Thoracic aorta (tissue), 2 donors: ENCODE data around the gene FBXL15. TPM values are rescaled to one million over a fixed set of nuclear protein-coding genes. Genes with fewer than 3 reads are reported as not detected.
A peak's percentile ranks its signal among the peaks of the same experiment; 100 is the strongest.

Experiments used
- ATAC-seq: fragments of 150-250 bp; one replicate; pipeline ENCODE4 v1.8.0; 2017; ENCODE audit warnings: low read depth; ENCODE audit not compliant: insufficient number of reproducible peaks, low FRiP score
- DNase-seq: peaks from one replicate; pipeline ENCODE4 v3.0.0-alpha.2; 2020; ENCODE audit warnings: low spot score
- H3K27ac ChIP-seq, 2 donors: fragments of 200-600 bp; sonication (generic); 1 replicate in 1 of 2; 2 replicates in 1 of 2; pipeline ENCODE4 v1.5.1; 2016; ENCODE audit warnings: mild to moderate bottlenecking in 2 of 2, moderate library complexity in 2 of 2
- H3K27me3 ChIP-seq: fragments of 200-600 bp; sonication (generic); replicated peaks from 2 replicates; pipeline ENCODE4 v1.6.0; 2016; ENCODE audit warnings: mild to moderate bottlenecking; ENCODE audit not compliant: insufficient read depth
- H3K36me3 ChIP-seq: fragments of 200-600 bp; sonication (generic); one replicate; pipeline ENCODE4 v1.5.1; 2016
- H3K4me1 ChIP-seq, 2 donors: fragments of 200-600 bp; sonication (generic); 1 replicate in 1 of 2; 2 replicates in 1 of 2; pipeline versions ENCODE4 v1.5.1 to v1.6.0; 2016; ENCODE audit warnings: low read depth in 2 of 2, mild to moderate bottlenecking in 1 of 2; ENCODE audit not compliant: control insufficient read depth in 1 of 2
- H3K4me3 ChIP-seq: fragments of 200-600 bp; sonication (generic); 2 replicates; pipeline ENCODE4 v1.5.1; 2016; ENCODE audit warnings: mild to moderate bottlenecking
- H3K9me3 ChIP-seq: fragments of 200-600 bp; sonication (generic); 2 replicates; pipeline ENCODE4 v1.5.1; 2016
- total RNA-seq, 2 donors: library from RNA; depleted of rRNA; stranded (reverse); fragments of >200 nt; gene quantifications; one replicate each; pipeline versions ENCODE4 v1.1.0 to v1.2.3, GENCODE V29; 2016
- TF ChIP-seq, protein P1 (sequence below): fragments of 200-600 bp; sonication (generic); IDR thresholded peaks from one replicate; pipeline ENCODE4 v1.5.1; 2019; ENCODE audit warnings: antibody characterized with exemption

FBXL15 gene
- total RNA-seq, 2 donors from 2014 or later, result 19.8 to 24.0 TPM

DNA sequence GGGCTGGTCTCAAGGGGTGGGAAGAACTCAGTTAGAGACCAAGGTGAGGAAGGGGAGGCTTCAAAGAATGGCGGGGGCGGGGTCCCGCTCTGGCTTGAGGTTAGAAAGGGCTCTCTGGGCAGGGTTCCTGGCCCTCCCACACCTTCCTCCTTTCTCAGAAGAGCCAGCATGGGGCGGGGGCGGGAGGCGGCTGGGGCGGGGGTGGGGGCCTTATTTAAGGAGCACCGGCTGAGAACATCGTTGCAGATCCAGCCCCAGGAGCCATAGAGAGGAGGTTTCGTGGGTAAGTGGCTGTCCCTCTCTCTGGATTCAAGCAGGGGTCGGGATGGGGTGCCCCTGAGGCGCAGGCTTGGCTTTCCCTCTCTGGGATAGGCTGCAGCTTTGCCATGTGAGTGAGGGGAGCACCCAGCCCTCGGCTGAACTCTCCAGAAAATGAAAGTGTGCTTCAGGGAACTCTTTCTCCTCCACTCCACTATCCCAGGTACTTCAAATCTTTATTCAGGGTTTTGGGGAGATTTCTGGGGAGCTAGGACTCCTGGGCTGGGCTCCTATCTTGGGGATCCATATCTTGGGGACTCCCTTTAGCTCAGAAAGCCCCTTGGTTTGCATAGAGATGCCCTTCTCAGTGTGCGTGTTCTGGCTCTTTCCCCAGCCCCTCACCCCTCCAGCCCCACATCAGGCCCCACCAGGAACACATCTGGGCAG, 15.0 kb downstream of the FBXL15 start:
- TF ChIP-seq, protein P1, sequence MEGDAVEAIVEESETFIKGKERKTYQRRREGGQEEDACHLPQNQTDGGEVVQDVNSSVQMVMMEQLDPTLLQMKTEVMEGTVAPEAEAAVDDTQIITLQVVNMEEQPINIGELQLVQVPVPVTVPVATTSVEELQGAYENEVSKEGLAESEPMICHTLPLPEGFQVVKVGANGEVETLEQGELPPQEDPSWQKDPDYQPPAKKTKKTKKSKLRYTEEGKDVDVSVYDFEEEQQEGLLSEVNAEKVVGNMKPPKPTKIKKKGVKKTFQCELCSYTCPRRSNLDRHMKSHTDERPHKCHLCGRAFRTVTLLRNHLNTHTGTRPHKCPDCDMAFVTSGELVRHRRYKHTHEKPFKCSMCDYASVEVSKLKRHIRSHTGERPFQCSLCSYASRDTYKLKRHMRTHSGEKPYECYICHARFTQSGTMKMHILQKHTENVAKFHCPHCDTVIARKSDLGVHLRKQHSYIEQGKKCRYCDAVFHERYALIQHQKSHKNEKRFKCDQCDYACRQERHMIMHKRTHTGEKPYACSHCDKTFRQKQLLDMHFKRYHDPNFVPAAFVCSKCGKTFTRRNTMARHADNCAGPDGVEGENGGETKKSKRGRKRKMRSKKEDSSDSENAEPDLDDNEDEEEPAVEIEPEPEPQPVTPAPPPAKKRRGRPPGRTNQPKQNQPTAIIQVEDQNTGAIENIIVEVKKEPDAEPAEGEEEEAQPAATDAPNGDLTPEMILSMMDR, result no peak
- Histone ChIP-seq H3K27me3 (no peaks in the 10 kb centered on the region), H3K4me3 (peak overlapping the region; percentile 62), H3K27ac (peak overlapping the region in 1 of 2 donors; percentile 37), H3K9me3 (no peaks in the 10 kb centered on the region), H3K4me1 (peaks cover 16 to 29% of the 10 kb centered on the region in 2 donors), H3K36me3 (no peaks in the 10 kb centered on the region)
- DNase-seq (no peak), ATAC-seq (no peak)

DNA sequence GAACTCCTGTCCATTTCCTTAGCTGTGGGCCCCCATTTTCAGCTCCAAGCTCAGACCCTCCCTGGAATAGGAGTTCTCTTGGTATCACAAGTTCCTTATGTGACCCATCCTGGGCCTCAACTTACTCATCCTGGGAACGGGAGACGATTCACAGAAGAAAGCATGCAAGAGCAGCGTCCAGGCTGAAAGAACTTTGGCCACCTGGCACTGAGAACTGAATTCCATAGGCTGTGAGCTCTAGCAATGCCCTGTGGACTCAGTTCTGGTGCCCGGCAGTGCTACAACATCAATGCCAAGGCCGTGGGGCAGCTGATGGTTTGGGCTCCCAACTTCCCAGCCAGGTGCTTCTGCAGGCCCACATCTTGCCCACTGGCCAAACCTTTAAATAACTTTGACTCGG, 15.7 kb downstream of the FBXL15 start:
- peak overlapping the region; percentile 62 for H3K4me3 ChIP-seq
- H3K4me1 ChIP-seq, result peaks cover 15 to 26% of the 10 kb centered on the region in 2 donors
- no peak overlapping the region for H3K27ac ChIP-seq
- no peak for ATAC-seq
- H3K27me3 ChIP-seq, result no peaks in the 10 kb centered on the region
- DNase-seq, result no peak
- H3K36me3 ChIP-seq, result no peaks in the 10 kb centered on the region
- TF ChIP-seq, protein P1, result no peak
- H3K9me3 ChIP-seq, result no peaks in the 10 kb centered on the region

DNA sequence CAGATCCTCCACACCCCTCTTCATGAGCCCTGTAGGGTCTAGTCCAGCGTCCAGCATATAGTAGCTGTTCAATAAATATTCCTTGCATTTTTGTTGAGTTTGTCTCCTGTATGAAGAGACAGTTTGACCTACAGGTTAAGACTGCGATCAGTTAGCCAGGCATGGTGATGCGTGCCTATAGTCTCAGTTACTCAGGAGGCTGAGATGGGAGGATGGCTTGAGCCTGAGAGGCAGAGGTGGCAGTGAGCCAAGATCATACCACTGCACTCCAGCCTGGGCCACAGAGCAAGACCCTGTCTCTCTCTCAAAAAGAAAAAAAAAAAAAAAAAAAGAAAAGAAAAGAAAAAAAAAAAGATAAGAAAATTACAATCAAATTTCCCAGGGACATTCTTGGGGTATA, 16.9 kb downstream of the FBXL15 start:
- Histone ChIP-seq H3K27ac (no peak overlapping the region), H3K4me1 (peaks cover 12 to 17% of the 10 kb centered on the region in 2 donors), H3K4me3 (no peak overlapping the region), H3K9me3 (no peaks in the 10 kb centered on the region), H3K36me3 (no peaks in the 10 kb centered on the region), H3K27me3 (no peaks in the 10 kb centered on the region)
- DNase-seq, result no peak
- no peak for ATAC-seq
- TF ChIP-seq, protein P1, result no peak

DNA sequence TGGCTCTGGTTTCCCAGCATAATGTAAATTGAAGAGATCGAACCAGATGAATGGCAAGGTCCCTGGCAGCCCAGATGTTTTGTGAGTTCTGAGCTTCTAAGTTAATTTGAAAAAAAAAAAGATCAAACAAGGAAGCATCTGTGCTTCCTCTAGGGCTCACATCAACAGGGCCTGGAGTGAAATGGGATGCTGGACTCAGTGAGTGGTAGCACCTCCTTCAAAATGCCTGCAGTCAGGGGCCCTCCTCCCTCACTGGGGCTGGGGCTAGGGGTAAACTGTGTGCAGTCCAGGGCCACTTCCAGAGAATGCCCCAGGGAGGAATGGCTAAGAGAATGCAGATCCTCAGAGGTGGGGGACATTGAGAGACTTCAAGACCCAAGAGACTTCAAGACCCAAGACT, 17.7 kb downstream of the FBXL15 start:
- ATAC-seq (no peak), DNase-seq (no peak)
- H3K4me3 ChIP-seq, result no peak overlapping the region
- H3K27me3 ChIP-seq, result no peaks in the 10 kb centered on the region
- peaks cover 5 to 11% of the 10 kb centered on the region in 2 donors for H3K4me1 ChIP-seq
- TF ChIP-seq, protein P1, result no peak
- H3K27ac ChIP-seq, result no peak overlapping the region
- H3K9me3 ChIP-seq, result no peaks in the 10 kb centered on the region
- H3K36me3 ChIP-seq, result no peaks in the 10 kb centered on the region

DNA sequence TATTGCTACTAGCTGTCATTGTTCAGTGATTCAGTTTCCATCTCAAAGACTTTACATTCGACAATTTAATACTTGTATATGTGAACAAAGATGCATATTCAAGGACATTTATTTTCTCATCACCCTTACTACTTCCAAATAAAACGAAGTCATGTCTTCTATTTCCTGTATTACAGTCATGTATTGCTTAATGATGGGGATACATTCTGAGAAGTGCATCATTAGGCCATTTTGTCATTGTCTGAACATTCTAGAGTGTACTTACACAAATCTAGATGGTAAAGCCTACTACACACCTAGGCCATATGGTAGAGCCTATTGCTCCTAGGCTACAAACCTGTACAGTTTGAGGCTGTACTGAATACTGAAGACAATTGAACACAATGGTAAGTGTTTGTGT, 24.2 kb downstream of the FBXL15 start:
- no peaks in the 10 kb centered on the region for H3K9me3 ChIP-seq
- no peaks in the 10 kb centered on the region for H3K27me3 ChIP-seq
- ATAC-seq (no peak), DNase-seq (no peak)
- no peaks in the 10 kb centered on the region for H3K36me3 ChIP-seq
- H3K4me3 ChIP-seq, result no peak overlapping the region
- TF ChIP-seq, protein P1, result no peak
- H3K27ac ChIP-seq, result no peak overlapping the region
- H3K4me1 ChIP-seq, result peaks cover 0 to 7% of the 10 kb centered on the region in 2 donors
